HepG2 (cell line): ENCODE data around the gene KLF13. TPM values are rescaled to one million over a fixed set of nuclear protein-coding genes. Genes with fewer than 3 reads are reported as not detected.

Experiments used
- CEBPZ ChIP-seq: IDR thresholded peaks from 2 replicates; pipeline ENCODE4 v1.6.1; 2012; ENCODE audit warnings: low read length, improper control_type of control experiment
- ERF ChIP-seq: IDR thresholded peaks from 2 replicates; pipeline ENCODE4 v1.6.1; 2018; ENCODE audit warnings: missing biosample characterization, missing genetic modification reagents
- EZH2 ChIP-seq: conservative IDR thresholded peaks from 2 replicates; pipeline ENCODE4 v1.6.1; 2012; ENCODE audit warnings: mild to moderate bottlenecking, low read depth, low read length, moderate library complexity
- HNF4A ChIP-seq: sonication (generic); formaldehyde crosslinking; IDR thresholded peaks from 2 replicates; pipeline ENCODE4 v1.4.0; 2020; ENCODE audit warnings: missing genetic modification reagents
- IKZF5 ChIP-seq: IDR thresholded peaks from 2 replicates; pipeline ENCODE4 v1.6.1; 2018; ENCODE audit warnings: missing genetic modification reagents, mild to moderate bottlenecking, missing compliant biosample characterization
- KAT7 ChIP-seq: IDR thresholded peaks from 2 replicates; pipeline ENCODE4 v1.6.1; 2018; ENCODE audit warnings: borderline replicate concordance, missing compliant biosample characterization
- MTA3 ChIP-seq: sonication (generic); formaldehyde crosslinking; IDR thresholded peaks from 2 replicates; pipeline ENCODE4 v1.4.0; 2020; ENCODE audit warnings: missing genetic modification reagents
- MYPOP ChIP-seq: sonication (generic); formaldehyde crosslinking; IDR thresholded peaks from 2 replicates; pipeline ENCODE4 v1.8.1; 2023; ENCODE audit warnings: mild to moderate bottlenecking, moderate library complexity, missing genetic modification reagents
- NAIF1 ChIP-seq: sonication (generic); formaldehyde crosslinking; IDR thresholded peaks from 2 replicates; pipeline ENCODE4 v1.5.0; 2020; ENCODE audit warnings: mild to moderate bottlenecking, missing genetic modification reagents, borderline replicate concordance
- NFATC3 ChIP-seq: sonication (generic); formaldehyde crosslinking; IDR thresholded peaks from 2 replicates; pipeline ENCODE4 v1.5.1; 2020; ENCODE audit warnings: mild to moderate bottlenecking, missing genetic modification reagents
- RAD51 ChIP-seq: fragments of 450-650 bp; IDR thresholded peaks from 2 replicates; pipeline ENCODE4 v1.6.1; 2016; ENCODE audit warnings: borderline replicate concordance
- REL ChIP-seq: sonication (generic); formaldehyde crosslinking; conservative IDR thresholded peaks from 2 replicates; pipeline ENCODE4 v1.8.0; 2022; ENCODE audit warnings: mild to moderate bottlenecking, missing genetic modification reagents, moderate library complexity
- REPIN1 ChIP-seq: sonication (generic); formaldehyde crosslinking; IDR thresholded peaks from 2 replicates; pipeline ENCODE4 v1.8.0; 2022; ENCODE audit warnings: missing genetic modification reagents, low read depth, mild to moderate bottlenecking, borderline replicate concordance
- ZC3H4 ChIP-seq: sonication (generic); formaldehyde crosslinking; IDR thresholded peaks from 2 replicates; pipeline ENCODE4 v1.4.0; 2020; ENCODE audit warnings: missing genetic modification reagents, borderline replicate concordance
- ZIK1 ChIP-seq: sonication (generic); formaldehyde crosslinking; IDR thresholded peaks from 2 replicates; pipeline ENCODE4 v1.5.0; 2020; ENCODE audit warnings: mild to moderate bottlenecking, low read depth, missing genetic modification reagents, borderline replicate concordance
- ZNF251 ChIP-seq: sonication (generic); formaldehyde crosslinking; IDR thresholded peaks from 2 replicates; pipeline ENCODE4 v1.9.0; 2021; ENCODE audit warnings: mild to moderate bottlenecking, missing genetic modification reagents
- ZNF282 ChIP-seq: fragments of 450-650 bp; IDR thresholded peaks from 2 replicates; pipeline ENCODE4 v1.6.1; 2018; ENCODE audit not compliant: partially characterized antibody
- ZNF3 ChIP-seq: IDR thresholded peaks from 2 replicates; pipeline ENCODE4 v1.7.0; 2017; ENCODE audit warnings: inconsistent platforms
- ZNF317 ChIP-seq: sonication (generic); formaldehyde crosslinking; IDR thresholded peaks from 2 replicates; pipeline ENCODE4 v1.5.0; 2020; ENCODE audit warnings: mild to moderate bottlenecking, missing genetic modification reagents
- ZNF550 ChIP-seq: sonication (generic); formaldehyde crosslinking; IDR thresholded peaks from 2 replicates; pipeline ENCODE4 v1.4.0; 2020; ENCODE audit warnings: mild to moderate bottlenecking, missing genetic modification reagents, borderline replicate concordance
- ZNF644 ChIP-seq: IDR thresholded peaks from 2 replicates; pipeline ENCODE4 v1.6.1; 2016; ENCODE audit warnings: low read depth
- ZNF772 ChIP-seq: sonication (generic); formaldehyde crosslinking; IDR thresholded peaks from 2 replicates; pipeline ENCODE4 v1.5.0; 2020; ENCODE audit warnings: mild to moderate bottlenecking, missing genetic modification reagents
- ZSCAN9 ChIP-seq: IDR thresholded peaks from 2 replicates; pipeline ENCODE4 v1.6.1; 2016; ENCODE audit warnings: borderline replicate concordance
- polyA plus RNA-seq, 8 experiments: library from polyadenylated mRNA; depleted of rRNA in 3 of 8; stranded (reverse) in 7 of 8; unstranded in 1 of 8; fragments of >200 nt; fragmentation: Illumina TruSeq in 4 of 8; extraction: Trizol in 4 of 8; gene quantifications; 2 replicates each; pipeline versions ENCODE4 v1.2.1 to v1.2.3, GENCODE V29; 2011 to 2016; ENCODE audit warnings: low read depth in 4 of 8, missing spikeins in 1 of 8, mixed read lengths in 1 of 8; ENCODE audit not compliant: insufficient read depth in 1 of 8
- total RNA-seq, 5 experiments: library from RNA; depleted of rRNA; stranded (reverse); fragments of >200 nt; fragmentation: Illumina TruSeq; extraction: Trizol; gene quantifications; 2 replicates each; pipeline ENCODE4 v1.2.3, GENCODE V29; 2016; ENCODE audit warnings: low read depth in 1 of 5

The KLF13 gene
- total and polyA plus RNA-seq, 2 of the 13 experiments (the other 11 are each of a cell fraction or from before 2014, with no cell fraction given), result 16.8 to 25.1 TPM

- no peak for TF ChIP-seq ZC3H4 (CRISPR knock-in tag)
- no peak for TF ChIP-seq ZNF3 (CRISPR knock-in tag)
- no peak for TF ChIP-seq ZNF282
- TF ChIP-seq ZNF550 (CRISPR knock-in tag), result no peak
- peak; percentile 99 for TF ChIP-seq HNF4A (CRISPR knock-in tag)
- peak; percentile 89 for TF ChIP-seq ERF (CRISPR knock-in tag)
- no peak for TF ChIP-seq NFATC3 (CRISPR knock-in tag)
- no peak for TF ChIP-seq RAD51
- TF ChIP-seq ZNF644, result peak; percentile 81
- 0 out of 2 replicates have a peak, but pooled peaks have one; percentile 45 for TF ChIP-seq ZNF317
- peak; percentile 85 for TF ChIP-seq ZNF772 (CRISPR knock-in tag)
- peak; percentile 66; the same call in 1 of the 2 replicates for TF ChIP-seq ZIK1 (CRISPR knock-in tag)
- TF ChIP-seq NAIF1 (CRISPR knock-in tag), result 0 out of 2 replicates have a peak, but pooled peaks have one; percentile 22
- no peak for TF ChIP-seq EZH2
- TF ChIP-seq MYPOP, result no peak
- TF ChIP-seq KAT7 (CRISPR knock-in tag), result peak; percentile 64; the same call in 1 of the 2 replicates
- no peak for TF ChIP-seq ZNF251 (CRISPR knock-in tag)
- no peak for TF ChIP-seq MTA3
- peak; percentile 94 for TF ChIP-seq IKZF5 (CRISPR knock-in tag)
- TF ChIP-seq REL (CRISPR knock-in tag), result no peak
- TF ChIP-seq CEBPZ, result no peak
- peak; percentile 61; the same call in 1 of the 2 replicates for TF ChIP-seq REPIN1 (CRISPR knock-in tag)
- TF ChIP-seq ZSCAN9 (CRISPR knock-in tag), result peak; percentile 82
Measured at GRCh38 chr15:31296646-31297574, 29.7 kb upstream of the KLF13 start (continued).
